HepG2 (cell line): ENCODE data around the gene GRAMD1A. TPM values are rescaled to one million over a fixed set of nuclear protein-coding genes. Genes with fewer than 3 reads are reported as not detected.

Source experiments
- ARHGAP35 ChIP-seq: sonication (generic); formaldehyde crosslinking; IDR thresholded peaks from 2 replicates; pipeline ENCODE4 v1.9.0; 2022; ENCODE audit warnings: mild to moderate bottlenecking, inconsistent platforms, moderate library complexity, missing genetic modification reagents, borderline replicate concordance
- ELF1 ChIP-seq: sonication (generic); formaldehyde crosslinking; IDR thresholded peaks from 2 replicates; pipeline ENCODE4 v1.4.0; 2020; ENCODE audit warnings: missing genetic modification reagents
- GATAD2A ChIP-seq: IDR thresholded peaks from 2 replicates; pipeline ENCODE4 v1.6.1; 2016
- HDAC1 ChIP-seq: sonication (generic); formaldehyde crosslinking; IDR thresholded peaks from 2 replicates; pipeline ENCODE4 v1.5.1; 2020; ENCODE audit warnings: mild to moderate bottlenecking, missing genetic modification reagents
- MTA1 ChIP-seq: sonication (generic); formaldehyde crosslinking; IDR thresholded peaks from 2 replicates; pipeline ENCODE4 v1.4.0; 2020; ENCODE audit warnings: missing genetic modification reagents, mild to moderate bottlenecking, borderline replicate concordance
- MTERF4 ChIP-seq: sonication (generic); formaldehyde crosslinking; IDR thresholded peaks from 2 replicates; pipeline ENCODE4 v1.8.0; 2023; ENCODE audit warnings: mild to moderate bottlenecking, missing genetic modification reagents
- NFKB2 ChIP-seq: sonication (generic); formaldehyde crosslinking; IDR thresholded peaks from 2 replicates; pipeline ENCODE4 v1.4.0; 2020; ENCODE audit warnings: missing genetic modification reagents, borderline replicate concordance
- NR2C2 ChIP-seq: sonication (generic); formaldehyde crosslinking; IDR thresholded peaks from 2 replicates; pipeline ENCODE4 v1.4.0; 2020; ENCODE audit warnings: missing genetic modification reagents, mild to moderate bottlenecking, moderate library complexity, borderline replicate concordance
- NR2F6 ChIP-seq, 2 experiments: IDR thresholded peaks; 2 replicates each; pipeline ENCODE4 v1.6.1; 2016; ENCODE audit warnings: antibody characterized with exemption in 1 of 2, mild to moderate bottlenecking in 1 of 2
- PRDM10 ChIP-seq: sonication (generic); formaldehyde crosslinking; IDR thresholded peaks from 2 replicates; pipeline ENCODE4 v1.4.0; 2020; ENCODE audit warnings: low read depth, missing genetic modification reagents
- SALL2 ChIP-seq: sonication (generic); formaldehyde crosslinking; IDR thresholded peaks from 2 replicates; pipeline ENCODE4 v1.8.1; 2023; ENCODE audit warnings: mild to moderate bottlenecking, missing genetic modification reagents, inconsistent platforms
- ZFP36 ChIP-seq: fragments of 150-350 bp; IDR thresholded peaks from 2 replicates; pipeline ENCODE4 v1.6.1; 2018; ENCODE audit warnings: borderline replicate concordance, low read length, low read depth; ENCODE audit not compliant: partially characterized antibody
- ZFY ChIP-seq: sonication (generic); formaldehyde crosslinking; IDR thresholded peaks from 2 replicates; pipeline ENCODE4 v1.4.0; 2020; ENCODE audit warnings: missing genetic modification reagents
- ZNF354B ChIP-seq: sonication (generic); formaldehyde crosslinking; IDR thresholded peaks from 2 replicates; pipeline ENCODE4 v1.8.0; 2022; ENCODE audit warnings: mild to moderate bottlenecking, missing genetic modification reagents
- ZNF501 ChIP-seq: sonication (generic); formaldehyde crosslinking; IDR thresholded peaks from 2 replicates; pipeline ENCODE4 v1.5.1; 2020; ENCODE audit warnings: mild to moderate bottlenecking, moderate library complexity, missing genetic modification reagents
- ZNF724P ChIP-seq: sonication (generic); formaldehyde crosslinking; IDR thresholded peaks from 2 replicates; pipeline ENCODE4 v1.8.0; 2022; ENCODE audit warnings: missing genetic modification reagents, borderline replicate concordance
- ZNF777 ChIP-seq: sonication (generic); formaldehyde crosslinking; IDR thresholded peaks from 2 replicates; pipeline ENCODE4 v1.4.0; 2020; ENCODE audit warnings: missing genetic modification reagents
- ZNF878 ChIP-seq: sonication (generic); formaldehyde crosslinking; IDR thresholded peaks from 2 replicates; pipeline ENCODE4 v1.8.1; 2023; ENCODE audit warnings: mild to moderate bottlenecking, missing genetic modification reagents, moderate library complexity
- polyA plus RNA-seq, 8 experiments: library from polyadenylated mRNA; depleted of rRNA in 3 of 8; stranded (reverse) in 7 of 8; unstranded in 1 of 8; fragments of >200 nt; fragmentation: Illumina TruSeq in 4 of 8; extraction: Trizol in 4 of 8; gene quantifications; 2 replicates each; pipeline versions ENCODE4 v1.2.1 to v1.2.3, GENCODE V29; 2011 to 2016; ENCODE audit warnings: low read depth in 4 of 8, missing spikeins in 1 of 8, mixed read lengths in 1 of 8; ENCODE audit not compliant: insufficient read depth in 1 of 8
- total RNA-seq, 5 experiments: library from RNA; depleted of rRNA; stranded (reverse); fragments of >200 nt; fragmentation: Illumina TruSeq; extraction: Trizol; gene quantifications; 2 replicates each; pipeline ENCODE4 v1.2.3, GENCODE V29; 2016; ENCODE audit warnings: low read depth in 1 of 5
- TF ChIP-seq, protein P1 (sequence below): sonication (generic); formaldehyde crosslinking; IDR thresholded peaks from 2 replicates; pipeline ENCODE4 v1.5.0; 2020; ENCODE audit warnings: missing genetic modification reagents
- TF ChIP-seq, protein P2 (sequence below): sonication (generic); formaldehyde crosslinking; IDR thresholded peaks from 2 replicates; pipeline ENCODE4 v1.4.0; 2020; ENCODE audit warnings: missing genetic modification reagents

GRAMD1A gene
- total and polyA plus RNA-seq, 2 of the 13 experiments (the other 11 are each of a cell fraction or from before 2014, with no cell fraction given): 14.7 to 181 TPM

DNA sequence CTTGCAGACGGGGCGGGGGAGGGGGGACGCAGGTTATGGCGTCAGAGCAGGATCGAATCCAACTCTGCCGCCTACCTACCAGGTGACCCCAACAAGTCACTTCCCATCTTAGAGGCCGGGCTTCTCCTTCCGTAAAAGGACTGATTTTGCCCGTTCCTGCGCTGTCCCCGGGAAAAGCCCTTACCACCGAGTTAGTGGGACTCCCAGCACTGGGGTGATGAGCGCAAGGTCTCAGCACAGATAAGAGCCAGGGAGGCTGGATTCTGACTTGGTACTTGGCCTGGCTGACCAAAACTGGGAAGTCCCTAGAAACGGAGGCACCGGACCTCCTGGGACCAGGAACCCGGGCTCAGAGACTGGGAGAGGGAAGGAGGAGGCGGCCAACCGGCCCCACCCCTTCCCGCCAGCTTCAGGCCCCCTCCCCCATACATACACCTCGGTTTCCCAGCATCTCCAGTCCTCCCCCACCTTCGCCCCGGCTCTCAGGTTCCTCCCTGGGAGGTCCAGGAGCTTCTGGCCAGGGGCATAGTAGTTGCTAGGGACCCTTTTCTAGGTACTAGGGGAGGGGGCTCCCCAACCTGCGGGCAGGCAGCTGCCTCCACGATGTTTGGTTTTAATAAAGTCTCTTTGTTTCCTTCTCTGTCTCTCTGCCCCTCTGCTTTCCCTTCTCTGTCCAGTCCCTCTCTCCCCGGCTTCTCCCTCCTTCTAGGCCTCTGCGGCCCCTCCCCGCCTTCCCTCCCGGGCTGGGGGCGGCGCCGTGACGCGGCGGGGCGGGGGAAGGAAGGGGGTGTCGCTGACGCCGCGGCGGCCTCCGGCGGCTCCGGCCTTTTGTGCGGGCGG is at the start of gene GRAMD1A (continued):
- TF ChIP-seq PRDM10 (CRISPR knock-in tag): 0 out of 2 replicates have a peak, but pooled peaks have one; percentile 30
- no peak for TF ChIP-seq NR2C2 (CRISPR knock-in tag)
- no peak for TF ChIP-seq ZNF354B (CRISPR knock-in tag)
- TF ChIP-seq, protein P1, sequence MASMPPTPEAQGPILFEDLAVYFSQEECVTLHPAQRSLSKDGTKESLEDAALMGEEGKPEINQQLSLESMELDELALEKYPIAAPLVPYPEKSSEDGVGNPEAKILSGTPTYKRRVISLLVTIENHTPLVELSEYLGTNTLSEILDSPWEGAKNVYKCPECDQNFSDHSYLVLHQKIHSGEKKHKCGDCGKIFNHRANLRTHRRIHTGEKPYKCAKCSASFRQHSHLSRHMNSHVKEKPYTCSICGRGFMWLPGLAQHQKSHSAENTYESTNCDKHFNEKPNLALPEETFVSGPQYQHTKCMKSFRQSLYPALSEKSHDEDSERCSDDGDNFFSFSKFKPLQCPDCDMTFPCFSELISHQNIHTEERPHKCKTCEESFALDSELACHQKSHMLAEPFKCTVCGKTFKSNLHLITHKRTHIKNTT (CRISPR knock-in tag): no peak
- peak; percentile 49 for TF ChIP-seq ZNF777 (CRISPR knock-in tag)
- TF ChIP-seq MTA1 (CRISPR knock-in tag): no peak
- peak; percentile 48; the same call in 1 of the 2 replicates for TF ChIP-seq ZNF878 (CRISPR knock-in tag)
- TF ChIP-seq ARHGAP35 (CRISPR knock-in tag): peak; percentile 37; the same call in 1 of the 2 replicates
- TF ChIP-seq HDAC1 (CRISPR knock-in tag): peak; percentile 60
- no peak; the same call in 1 of the 2 replicates for TF ChIP-seq ZFY (CRISPR knock-in tag)
- peak; percentile 47; the same call in 1 of the 2 replicates for TF ChIP-seq ZNF501 (CRISPR knock-in tag)
- peak; percentile 1 for TF ChIP-seq NR2F6 (IDR thresholded peaks at IDR 0.05)
- TF ChIP-seq NR2F6 (CRISPR knock-in tag; IDR thresholded peaks at IDR 0.05): no peak
- TF ChIP-seq, protein P2, sequence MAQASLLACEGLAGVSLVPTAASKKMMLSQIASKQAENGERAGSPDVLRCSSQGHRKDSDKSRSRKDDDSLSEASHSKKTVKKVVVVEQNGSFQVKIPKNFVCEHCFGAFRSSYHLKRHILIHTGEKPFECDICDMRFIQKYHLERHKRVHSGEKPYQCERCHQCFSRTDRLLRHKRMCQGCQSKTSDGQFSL (CRISPR knock-in tag): 0 out of 2 replicates have a peak, but pooled peaks have one; percentile 35
- TF ChIP-seq SALL2: peak; percentile 56; the same call in 1 of the 2 replicates
- TF ChIP-seq ZNF724P (CRISPR knock-in tag): 0 out of 2 replicates have a peak, but pooled peaks have one; percentile 27
- TF ChIP-seq GATAD2A (CRISPR knock-in tag): no peak; the same call in 1 of the 2 replicates
- no peak for TF ChIP-seq ZFP36
- TF ChIP-seq ELF1 (CRISPR knock-in tag): no peak
- TF ChIP-seq NFKB2 (CRISPR knock-in tag): peak; percentile 68; the same call in 1 of the 2 replicates
- peak; percentile 60; the same call in 1 of the 2 replicates for TF ChIP-seq MTERF4 (CRISPR knock-in tag)
